Activated T-cell treated with anti-CD3 and anti-CD28 coated beads for 4 hours (primary cell): ENCODE data around the gene SLC44A5.
"Not testable (repeated sequence)": the region's sequence is repeated elsewhere in the genome, so short reads cannot be mapped to it uniquely, and the experiment has no call there.

Experiments
- DNase-seq: peaks from one replicate; pipeline ENCODE4 v3.0.0-alpha.2; 2020

SLC44A5 gene

DNA sequence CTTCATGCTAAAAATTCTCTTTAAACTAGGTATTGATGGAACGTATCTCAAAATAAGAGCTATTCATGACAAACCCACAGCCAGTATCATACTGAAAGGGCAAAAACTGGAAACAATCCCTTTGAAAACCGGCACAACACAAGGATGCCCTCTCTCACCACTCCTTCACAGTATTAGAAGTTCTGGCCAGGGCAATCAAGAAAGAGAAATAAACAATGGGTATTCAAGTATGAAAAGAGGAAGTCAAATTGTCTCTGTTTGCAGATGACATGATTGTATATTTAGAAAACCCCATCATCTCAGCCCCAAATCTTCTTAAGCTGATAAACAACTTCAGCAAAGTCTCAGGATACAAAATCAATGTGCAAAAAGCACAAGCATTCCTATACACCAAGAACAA is 349.0 kb downstream of the SLC44A5 start:
- DNase-seq: not testable (repeated sequence)

DNA sequence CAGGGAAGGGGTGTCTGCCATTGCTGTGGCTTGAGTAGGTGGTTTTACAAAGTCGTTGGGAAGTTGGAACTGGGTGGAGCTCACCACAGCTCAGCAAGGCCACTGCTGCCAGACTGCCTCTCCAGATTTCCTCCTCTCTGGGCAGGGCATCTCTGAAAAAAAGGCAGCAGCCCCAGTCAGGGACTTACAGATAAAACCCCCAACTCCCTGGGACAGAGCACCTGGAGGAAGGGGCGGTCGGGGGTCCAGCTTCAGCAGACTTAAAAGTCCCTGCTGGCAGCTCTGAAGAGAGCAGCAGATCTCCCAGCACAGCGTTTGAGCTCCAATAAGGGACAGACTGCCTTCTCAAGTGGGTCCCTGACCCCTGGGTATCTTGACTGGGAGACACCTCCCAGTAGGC is 352.6 kb downstream of the SLC44A5 start:
- DNase-seq: no peak

DNA sequence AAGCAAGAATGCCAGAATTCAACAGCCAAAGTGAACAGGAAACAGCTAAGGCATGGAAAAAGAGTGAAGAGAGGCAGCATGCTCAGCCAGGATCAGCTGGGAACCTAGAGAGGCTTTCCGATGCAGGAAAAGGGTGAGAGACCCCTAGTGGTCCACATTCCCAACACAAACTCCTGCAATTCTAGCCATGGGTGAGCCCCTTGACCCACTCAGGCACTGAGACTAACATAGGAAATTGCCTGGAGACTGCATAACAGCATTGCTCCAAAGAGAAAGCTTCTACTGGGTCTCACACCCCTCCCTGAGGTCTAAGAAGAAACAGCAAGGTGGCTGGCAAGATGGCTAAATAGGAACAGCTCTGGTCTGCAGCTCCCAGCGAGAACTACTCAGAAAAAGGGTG is 353.5 kb downstream of the SLC44A5 start:
- no peak for DNase-seq

DNA sequence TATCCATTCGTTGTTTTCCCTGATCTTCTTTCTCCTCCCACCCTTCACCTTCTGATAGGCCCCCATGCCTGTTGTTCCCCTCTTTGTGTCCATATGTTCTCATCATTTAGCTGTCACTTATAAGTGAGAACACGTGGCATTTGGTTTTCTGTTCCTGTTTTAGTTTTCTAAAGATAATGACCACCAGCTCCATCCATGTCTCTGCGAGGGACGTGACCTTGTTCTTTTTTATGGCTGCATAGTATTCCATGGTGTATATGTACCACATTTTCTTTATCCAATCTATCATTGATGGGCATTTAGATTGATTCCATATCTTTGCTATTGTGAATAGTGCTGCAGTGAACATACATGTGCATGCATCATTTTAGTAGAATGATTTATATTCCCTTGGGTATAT is 360.8 kb downstream of the SLC44A5 start:
- DNase-seq: not testable (repeated sequence)

DNA sequence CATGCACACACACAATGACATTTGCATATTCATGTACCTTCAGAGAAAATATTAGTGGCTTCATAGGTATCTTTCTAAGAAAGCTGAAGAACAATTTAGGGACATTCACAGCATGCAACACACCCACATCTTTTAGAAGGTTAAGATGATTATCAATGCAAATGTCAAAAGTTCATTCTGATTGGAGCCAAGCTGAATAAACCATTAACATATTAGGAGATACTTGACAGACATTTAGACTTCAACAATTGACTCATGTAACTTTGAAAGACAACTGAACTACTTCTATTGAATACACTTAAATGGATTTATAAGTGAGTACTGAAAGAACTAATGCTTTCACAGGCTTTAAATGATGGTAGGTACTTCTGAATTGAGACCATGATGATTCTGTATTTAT is 365.7 kb downstream of the SLC44A5 start:
- no peak for DNase-seq

DNA sequence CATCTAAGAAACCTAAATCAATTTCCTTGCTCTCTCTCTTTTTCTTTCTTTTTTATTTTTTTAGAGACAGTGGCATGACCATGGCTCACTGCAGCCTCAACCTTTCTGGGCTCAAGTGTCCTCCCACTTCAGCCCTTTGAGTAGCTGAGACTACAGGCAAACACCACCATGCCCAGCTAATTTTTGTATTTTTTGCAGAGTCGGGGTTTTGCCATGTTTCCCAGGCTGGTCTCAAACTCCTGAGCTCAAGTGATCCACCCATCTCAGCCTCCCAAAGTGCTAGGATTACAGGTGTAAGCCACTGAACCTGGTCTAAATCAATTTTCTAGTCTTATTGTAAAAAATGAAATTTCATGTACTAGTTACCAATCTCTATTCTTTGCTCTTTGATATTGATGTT is 367.8 kb downstream of the SLC44A5 start:
- DNase-seq: no peak

DNA sequence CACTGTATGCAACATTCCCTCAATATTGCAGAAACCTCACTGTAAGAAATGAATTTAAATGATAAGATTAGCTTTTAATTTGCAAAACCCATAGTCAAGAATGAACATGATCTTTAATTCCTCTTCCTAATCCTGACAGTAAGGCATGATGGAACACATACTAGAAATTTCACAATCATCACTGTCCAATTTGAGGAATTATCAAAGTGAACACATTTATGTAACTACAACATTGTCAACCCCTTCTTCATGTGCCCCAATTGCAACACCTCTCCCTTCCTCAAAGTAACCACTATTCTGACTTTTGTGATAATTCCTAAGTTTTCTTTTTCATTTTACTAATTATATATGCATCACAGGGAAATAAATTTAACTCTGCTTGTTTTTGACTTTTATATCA is 373.6 kb downstream of the SLC44A5 start:
- DNase-seq: no peak

DNA sequence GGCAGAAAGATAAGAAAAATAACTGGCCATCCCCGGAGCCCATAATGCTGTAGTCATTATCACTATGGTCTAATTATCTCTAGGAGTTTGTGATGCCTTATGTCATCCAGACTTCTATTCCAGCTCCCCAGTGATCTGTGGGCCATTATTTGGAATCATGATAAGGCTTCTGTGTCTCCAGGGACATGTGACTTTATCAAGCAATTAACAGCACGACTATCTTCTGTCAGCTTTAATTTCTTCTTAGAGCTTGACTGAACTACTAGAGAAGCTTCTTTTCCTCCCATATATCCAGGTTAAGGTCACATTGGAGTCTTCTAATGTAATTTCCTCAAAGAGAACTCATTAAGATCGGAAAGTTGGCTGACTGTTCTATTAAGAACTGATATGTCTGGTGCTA is 376.4 kb downstream of the SLC44A5 start:
- no peak for DNase-seq

DNA sequence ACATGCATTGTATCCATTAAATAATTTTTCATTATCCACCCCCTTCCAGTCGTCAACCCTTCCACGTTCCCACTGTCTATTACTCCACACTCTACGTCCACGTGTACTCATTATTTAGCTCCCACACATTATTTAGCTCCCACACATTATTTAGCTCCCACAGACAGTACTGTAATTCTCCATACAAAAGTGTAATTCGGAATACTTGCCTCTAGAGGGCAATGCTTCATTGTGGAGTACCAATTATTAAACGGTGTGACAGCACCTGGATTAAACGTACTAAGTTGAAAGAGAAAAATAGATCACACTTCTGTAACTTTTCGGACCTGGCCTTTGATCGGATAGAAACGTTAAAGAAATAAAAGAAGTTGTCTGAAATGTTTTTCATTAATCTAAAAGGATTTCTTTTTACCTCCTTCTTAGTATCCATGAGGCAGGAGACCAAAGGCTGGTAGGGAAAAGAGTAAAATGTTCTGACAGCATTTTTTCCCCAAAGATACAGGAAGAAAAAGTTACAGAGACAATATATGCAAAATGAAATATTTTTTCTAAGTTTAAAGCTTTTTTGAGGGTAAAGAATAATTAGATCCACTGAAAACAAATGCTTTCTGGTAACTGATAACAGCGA is 377.5 kb downstream of the SLC44A5 start:
- DNase-seq: no peak

DNA sequence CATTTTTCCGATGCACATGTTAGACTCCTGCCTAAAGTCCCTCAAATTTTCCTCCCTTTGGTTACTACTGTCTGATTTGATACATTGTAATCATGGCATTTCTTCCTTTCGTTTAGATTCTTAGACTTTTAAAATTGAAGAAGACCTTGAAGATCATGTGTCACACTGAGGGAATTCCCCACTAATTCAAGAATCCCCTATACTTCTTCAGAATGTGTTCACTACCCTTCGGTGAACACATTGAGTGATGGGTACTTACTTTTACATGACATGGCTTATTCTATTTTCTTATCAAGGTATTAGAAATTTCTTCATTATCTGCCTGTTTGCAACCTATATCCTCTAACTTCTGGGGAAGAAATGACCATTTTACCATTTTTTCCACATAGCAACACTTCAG is 390.8 kb downstream of the SLC44A5 start:
- DNase-seq: no peak

DNA sequence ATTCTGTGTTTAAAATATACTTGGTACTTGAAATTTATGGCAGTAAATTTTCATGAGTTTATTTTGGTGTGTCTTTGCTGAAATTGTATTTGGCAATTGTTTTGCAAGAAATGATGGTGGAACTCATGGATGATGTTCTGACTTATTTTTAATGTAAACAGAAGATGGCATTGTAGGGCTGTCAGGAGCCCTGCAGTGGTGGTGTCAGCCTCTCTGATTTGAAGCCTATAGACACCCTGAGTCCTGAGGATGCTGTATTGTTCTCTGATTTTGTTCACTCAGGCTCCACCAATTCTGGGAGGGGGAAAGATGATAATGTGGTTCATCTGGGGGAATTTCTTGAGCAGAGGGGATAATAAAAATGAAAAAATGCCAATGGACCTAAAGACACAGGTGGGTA is 396.9 kb downstream of the SLC44A5 start:
- no peak for DNase-seq

DNA sequence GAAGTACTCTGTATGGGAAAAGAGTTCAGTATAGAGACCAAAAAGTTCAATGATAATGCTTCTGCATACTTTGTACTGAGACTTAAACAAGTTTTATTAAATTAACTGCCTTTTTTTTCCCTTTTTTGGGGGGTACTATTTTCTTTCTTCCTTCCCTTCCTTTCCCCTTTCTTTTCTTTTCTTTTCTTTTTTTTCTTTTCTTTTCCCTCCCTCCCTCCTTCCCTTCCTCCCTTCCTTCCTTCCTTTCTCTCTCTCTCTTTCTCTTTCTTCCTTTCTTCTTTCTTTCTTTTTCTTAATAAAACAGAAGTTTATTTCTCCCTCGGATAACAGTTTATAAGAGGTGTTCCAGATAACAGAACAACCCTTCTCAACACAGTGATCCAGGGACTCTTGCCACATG is 399.3 kb downstream of the SLC44A5 start:
- no peak for DNase-seq

DNA sequence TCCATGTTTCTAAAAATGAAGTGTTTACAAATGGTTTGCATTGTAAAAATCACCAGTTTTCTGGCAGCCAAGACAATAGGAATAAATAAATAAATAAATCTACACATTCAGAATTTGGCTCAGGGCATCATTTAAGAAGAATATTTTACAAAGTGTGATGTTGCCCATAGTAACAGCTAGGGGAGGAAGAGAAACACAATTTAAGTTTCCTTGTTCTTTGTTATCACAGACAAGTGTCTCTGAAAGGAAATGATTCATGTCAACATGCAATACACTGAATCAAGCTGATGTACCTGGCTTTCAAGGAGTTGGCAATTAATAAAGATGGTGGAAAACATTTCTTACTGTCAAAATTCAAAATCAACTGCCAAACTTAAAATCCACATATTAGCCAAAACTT is 402.1 kb downstream of the SLC44A5 start:
- DNase-seq: no peak

DNA sequence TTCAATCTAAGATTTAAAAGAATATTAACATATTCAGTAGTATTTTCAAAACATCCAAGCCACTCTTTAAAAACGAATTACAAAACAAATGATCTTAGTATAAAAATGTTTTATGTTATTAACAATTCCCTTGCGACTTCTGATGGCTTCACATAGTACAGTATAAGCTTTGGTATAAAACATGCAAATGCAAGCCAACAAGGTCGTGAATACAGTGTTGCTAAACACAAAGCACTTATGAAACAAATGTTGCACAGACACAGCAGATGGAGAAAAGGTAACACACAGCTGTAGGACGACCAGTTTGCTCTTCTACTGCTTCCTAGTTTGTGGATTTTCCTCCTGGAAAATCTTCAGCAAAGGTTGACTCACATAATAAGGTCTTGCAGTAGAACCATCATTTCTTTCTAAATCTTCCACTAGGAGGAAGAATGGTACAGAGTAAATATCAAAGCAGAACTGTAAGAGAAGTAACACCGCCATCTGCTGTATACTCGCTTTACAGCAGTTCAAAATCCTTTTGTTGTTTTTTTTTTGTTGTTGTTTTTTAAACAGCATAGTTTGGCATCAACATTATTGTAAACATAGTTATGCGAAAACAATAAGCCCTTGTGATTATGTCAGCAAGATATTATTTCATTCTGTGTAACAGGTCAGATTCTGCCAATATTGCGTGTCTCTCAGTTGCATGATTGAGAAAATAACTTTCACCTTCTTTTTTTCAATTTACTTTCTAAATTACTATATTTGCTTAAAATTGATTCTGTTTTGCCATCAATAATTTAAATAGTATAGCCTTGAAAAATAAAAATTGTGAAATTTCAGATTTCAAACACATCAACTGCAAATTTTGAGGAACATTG is 407.3 kb downstream of the SLC44A5 start:
- no peak for DNase-seq

DNA sequence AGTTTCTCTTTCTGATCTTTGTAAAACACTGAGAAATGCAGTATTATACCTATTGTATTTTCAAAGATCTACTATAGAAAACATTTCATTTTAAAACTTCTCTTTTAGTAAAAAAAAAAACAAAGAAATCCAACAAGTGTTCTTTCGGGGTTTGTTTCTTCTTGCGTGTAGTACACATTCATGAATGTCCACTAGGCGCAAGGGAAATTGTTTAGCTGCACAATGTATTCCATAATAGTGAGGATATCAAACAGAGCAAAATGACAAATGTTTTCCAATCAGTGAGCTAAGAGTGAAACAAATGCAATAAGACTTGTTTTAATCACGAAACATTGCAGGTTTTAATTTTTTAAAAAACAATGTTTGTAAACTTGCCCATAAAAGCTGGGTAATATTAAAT is 408.2 kb downstream of the SLC44A5 start:
- DNase-seq: no peak

DNA sequence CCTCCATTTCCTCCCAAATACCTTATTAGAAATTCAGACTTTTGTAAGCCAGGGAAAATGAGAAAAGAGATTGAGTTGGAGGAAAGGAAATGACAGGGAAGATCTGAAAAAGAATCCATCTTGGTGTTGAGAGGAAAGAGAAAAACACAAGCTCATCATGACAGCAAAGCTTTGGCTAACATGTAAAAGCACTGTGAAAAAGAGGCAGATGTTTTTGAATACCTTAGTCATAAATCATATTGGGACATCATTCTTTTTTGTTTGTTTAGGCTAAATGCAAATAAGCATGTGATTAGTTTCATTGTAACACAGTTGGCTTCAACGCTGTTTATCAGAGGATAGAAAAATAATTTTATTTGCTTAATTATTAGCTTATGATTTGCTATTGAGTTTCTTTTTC is 412.2 kb downstream of the SLC44A5 start:
- DNase-seq: no peak

DNA sequence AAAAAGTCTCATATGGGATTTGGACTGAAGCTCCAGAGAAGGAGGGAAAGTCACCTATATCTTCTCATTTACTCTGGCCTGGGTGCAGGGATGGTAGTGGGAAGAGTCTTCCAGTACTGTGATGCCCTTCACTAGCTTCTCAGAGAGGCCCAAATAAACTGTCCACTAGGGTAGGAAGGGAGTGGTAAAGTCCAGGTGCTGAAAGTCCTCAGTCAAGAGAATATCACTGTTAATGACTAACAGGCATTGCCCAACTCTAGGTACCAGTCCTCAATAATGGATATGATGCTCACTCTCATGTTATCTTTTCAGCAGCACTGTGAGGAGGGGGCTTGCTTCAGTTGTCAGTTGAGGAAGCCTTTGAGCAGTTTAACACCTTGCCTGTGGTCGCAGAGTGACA is 412.8 kb downstream of the SLC44A5 start:
- DNase-seq: no peak

DNA sequence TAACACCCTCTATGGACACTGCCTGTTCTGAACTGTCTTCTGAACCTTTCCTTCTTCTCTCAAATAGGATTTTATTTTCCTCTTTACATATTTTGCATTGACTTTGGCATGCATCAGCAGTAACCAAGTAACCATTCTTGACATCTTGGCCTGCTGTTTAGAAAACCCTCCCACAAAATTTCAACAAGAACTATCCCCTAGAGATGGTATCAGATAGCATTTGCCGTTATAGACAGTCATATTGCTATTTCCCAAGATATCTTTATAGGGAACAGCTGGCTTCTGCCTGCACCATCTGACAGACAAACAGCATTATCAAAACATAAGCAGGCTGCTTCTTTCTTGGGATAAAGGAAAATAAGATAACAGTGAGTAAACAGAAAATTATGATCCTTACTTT is 422.0 kb downstream of the SLC44A5 start:
- no peak for DNase-seq

DNA sequence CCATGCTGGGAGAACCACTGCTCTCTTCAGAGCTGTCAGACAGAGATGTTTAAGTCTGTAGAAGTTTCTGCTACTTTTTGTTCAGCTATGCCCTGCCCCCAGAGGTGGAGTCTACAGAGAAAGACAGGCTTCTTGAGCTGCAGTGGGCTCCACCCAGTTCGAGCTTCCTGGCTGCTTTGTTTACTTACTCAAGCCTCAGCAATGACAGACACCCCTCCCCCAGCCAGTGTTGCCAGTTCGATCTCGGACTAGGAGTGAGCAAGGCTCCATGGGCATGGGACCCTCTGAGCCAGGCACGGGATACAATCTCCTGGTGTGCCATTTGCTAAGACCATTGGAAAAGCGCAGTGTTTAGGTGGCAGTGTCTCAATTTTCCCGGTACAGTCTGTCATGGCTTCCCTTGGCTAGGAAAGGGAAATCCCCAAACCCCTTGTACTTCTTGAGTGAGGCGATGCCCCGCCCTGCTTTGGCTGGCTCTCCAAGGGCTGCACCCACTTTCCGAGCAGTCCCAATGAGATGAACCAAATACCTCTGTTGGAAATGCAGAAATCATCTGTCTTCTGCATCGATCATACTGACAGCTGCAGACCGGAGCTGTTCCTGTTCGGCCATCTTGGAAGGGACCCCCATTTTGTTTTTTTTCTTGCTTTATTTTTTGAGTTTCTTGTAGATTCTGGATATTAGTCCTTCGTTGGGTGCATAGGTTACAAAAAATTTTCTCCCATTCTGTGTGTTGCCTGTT is 429.5 kb downstream of the SLC44A5 start:
- DNase-seq: not testable (repeated sequence)

DNA sequence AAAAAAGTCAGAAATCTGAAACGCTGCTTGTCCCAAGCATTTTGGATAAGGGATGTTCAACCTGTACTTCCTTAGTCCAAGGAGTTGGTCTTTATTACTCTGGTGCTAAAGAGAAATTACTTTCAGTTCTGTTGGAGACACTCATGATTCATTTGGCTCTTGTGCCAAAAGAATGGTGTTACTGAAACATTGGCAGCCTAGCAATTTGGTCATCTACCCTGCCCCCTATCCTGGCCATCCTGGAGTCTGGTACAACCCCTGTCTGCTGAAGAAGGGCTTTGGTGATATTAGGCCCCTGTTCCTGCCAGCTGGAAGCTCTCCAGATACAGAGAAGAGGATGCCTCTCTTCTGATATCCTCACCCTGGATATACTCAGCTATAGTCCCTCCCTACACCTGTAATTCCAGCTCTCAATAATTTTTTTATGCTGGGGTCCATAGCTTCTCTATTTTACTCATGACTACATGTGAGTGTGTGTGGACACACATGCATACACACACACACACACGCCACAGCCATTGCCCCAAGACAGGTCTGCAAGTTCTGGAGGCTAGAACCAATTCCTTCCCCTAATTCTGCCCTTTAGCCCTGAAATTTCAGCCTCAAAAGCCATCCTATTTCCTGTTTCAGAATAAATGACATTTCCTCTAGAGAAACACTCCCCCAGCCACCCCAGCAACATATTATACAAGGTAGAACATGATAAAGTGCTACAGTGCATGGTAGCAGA is 436.7 kb downstream of the SLC44A5 start:
- no peak for DNase-seq

DNA sequence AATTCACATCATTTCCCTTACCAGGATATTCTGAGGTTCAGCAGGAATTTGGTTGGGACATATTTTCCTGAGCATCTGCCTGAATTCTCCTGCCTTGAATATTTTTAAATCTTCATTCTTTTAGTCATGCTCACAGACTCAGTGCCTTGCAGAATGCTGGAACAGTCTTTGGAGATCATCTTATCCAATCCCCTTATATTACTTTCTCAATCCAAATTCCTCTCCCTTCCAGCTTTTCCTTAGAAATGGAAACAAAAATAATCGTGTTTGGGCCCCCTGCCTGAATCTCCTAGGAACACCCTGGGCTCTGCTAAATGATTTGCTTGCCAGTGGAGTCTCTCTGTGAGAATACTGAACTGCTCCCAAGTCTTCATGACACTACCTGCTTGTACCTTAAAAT is 438.4 kb downstream of the SLC44A5 start:
- DNase-seq: no peak

DNA sequence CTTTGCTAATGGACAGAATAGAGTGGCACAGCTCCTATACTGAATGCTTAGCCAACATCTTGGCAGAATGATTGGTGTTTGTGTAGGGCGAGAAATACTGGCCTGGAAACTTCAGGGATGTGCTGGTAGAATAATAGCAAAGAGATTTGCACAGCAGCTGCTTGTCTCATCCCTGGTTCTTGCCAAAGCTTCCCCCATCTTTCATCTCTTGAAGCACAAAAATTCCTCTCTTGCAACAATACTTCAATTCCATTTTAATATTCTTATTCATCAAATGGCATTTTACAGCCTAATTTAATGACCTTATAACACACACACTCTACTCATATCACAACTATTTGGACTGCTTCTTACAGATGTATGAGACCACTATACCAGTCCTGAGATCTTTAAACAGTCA is 439.0 kb downstream of the SLC44A5 start:
- DNase-seq: no peak

DNA sequence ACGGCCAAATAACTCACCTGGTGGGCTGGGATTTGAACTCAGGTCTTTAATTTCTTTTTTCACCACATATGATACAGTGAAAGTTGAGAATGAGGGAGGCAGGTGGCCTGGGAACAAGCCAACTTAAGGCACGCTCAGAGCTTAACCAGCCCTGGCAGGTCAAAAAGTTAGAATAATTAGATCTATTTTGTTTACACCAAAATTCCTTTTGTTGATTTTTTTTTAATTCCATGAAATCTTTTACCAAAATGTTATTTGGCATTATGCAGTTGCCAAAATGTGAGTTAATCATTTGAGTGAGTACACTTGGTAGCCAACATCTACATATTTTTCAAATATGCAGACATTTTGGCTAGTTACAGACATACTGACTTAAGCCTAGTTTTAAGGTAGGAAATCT is 439.9 kb downstream of the SLC44A5 start:
- DNase-seq: no peak
